HG03175 (cell line): Measurements from ENCODE around the gene PRIM2.
"Not testable (repeated sequence)": the region's sequence is repeated elsewhere in the genome, so short reads cannot be mapped to it uniquely, and the experiment has no call there.

Experiments used
- ATAC-seq: cut with Tn5 transposase; IDR thresholded peaks from one replicate; pipeline ENCODE4 v1.9.1; 2021; ENCODE audit warnings: mild to moderate bottlenecking, moderate library complexity; ENCODE audit not compliant: unreplicated experiment

Gene PRIM2

DNA sequence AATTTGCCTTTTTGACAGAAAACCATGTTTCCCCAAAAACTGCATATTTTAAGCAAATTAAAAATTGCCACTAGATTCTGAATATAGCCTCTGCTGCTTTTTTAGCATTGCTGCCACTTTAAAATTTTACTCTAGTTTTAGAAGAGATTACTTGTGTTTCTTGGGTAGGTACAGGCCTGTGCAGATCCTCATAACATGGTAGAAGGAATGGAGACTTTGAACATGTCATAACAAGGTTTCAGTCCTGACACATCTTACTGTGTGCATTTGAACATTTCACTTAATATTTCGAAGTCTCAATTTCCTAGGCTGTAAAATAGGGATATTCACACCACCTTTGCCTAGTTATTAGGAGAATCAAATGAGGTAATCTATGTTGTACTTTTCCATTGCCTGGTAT is 259.6 kb downstream of the PRIM2 start:
- not testable (repeated sequence) for ATAC-seq

GRCh38 chr6:57579489-57579888 is 262.1 kb downstream of the PRIM2 start:
- ATAC-seq = peak; percentile 60

DNA sequence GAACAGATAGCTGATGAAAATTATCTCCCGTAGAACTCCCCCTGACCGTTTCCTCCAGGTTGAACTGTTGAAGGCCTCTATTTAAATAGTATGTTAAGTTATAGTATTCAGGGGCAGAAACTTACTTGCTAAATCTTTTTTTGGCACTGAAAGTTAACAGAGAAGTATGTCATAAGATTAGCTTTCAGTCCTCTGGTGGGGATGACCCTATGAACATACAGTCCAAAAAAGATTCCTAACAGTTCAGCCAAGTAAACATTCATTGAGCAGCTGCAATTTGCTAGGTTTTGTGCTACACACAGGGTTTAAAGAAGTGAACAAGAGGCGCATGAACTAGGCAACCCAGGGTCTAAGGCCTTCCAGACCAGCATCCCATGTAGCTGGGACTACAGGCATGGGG is 264.2 kb downstream of the PRIM2 start:
- ATAC-seq = not testable (repeated sequence)

- ATAC-seq = not testable (repeated sequence)
Measured at GRCh38 chr6:57601105-57601504, 283.7 kb downstream of the PRIM2 start.

- not testable (repeated sequence) for ATAC-seq
Measured at GRCh38 chr6:57605303-57605702, 287.9 kb downstream of the PRIM2 start.

DNA sequence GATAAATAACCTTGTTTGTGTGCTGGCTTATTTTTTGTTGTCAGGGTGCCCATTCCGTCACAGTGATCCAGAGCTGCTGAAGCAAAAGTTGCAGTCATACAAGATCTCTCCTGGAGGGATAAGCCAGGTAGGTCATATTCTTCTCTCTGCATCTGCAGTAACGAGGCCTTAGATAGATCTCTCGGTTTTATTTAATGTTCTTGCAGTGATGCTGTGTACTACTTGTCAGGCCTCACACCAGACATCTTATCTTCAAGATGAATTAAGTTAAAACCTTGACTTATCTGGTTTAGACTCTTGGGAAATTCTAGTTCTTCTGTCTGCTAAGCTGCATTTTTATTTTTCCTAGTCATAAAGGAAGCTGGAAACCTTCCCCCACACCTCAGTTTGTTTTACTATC is 288.9 kb downstream of the PRIM2 start:
- not testable (repeated sequence) for ATAC-seq

DNA sequence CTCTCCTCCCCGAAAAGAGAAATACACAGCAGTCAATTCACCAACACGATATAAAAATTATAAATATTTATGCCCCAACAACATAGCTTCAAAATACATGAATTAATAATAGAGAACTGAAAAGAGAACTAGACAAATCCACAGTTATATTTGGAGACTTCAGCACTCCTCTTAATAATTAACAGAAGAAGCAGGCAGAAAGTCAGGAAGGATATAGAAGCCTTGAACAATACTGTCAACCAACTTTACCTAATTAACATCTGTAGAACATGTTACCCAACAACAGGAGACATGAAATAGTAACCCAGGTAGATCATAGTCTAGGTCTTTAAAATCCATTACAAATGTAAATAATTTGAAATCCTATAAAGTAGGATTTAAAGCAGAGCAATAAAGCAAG is 293.2 kb downstream of the PRIM2 start:
- not testable (repeated sequence) for ATAC-seq

DNA sequence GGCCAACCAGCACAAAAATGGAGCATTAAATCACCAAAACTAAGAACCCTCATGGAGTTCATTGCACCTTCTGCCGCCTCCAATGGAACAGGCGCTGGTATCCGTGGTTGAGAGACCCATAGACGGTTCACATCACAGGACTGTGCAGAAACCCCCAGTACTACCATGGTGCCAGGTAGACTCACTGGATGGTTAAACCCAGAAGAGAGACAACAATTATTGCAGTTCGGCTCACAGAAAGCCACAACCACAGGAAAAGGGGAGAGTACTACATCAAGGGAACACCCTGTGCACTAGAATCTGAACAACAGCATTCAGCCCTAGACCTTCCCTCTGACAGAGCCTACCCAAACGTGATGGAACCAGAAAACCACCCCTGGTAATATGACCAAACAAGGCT is 301.5 kb downstream of the PRIM2 start:
- not testable (repeated sequence) for ATAC-seq

DNA sequence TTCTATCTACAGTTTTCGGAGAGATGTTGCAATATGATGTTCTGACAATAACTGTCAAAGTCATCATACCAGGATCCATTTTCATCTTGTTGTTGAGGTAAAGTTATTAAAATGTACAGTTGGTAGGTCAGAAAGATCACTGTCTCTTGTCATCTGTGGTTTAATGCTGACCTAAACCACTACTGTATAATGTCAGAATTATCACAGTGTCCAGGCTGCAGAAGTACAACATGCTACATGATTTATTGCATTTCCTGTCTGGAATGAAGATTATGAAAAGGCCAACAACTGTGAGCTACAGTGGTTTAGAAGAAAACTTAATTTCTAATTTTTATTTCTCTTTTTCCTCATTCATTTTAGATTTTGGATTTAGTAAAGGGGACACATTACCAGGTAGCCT is 314.3 kb downstream of the PRIM2 start:
- not testable (repeated sequence) for ATAC-seq

DNA sequence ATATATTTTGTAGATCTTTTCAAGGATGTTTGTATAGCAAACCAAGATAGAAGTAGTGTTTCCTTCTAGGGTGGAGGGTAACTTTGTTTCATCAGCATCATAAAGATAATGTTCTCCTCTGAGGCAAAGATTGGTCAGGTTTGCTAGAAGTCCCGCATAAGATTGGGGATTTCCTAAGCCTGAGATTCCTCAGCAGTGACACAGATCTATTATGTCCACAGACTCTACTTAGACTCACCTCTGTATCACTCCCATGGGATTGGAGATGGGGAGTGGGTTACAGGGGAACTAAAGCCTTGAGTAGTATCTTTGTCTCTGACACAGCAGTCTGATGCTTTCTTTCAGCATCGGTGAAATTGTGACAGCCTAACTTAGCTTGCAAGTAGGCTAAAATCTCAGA is 341.1 kb downstream of the PRIM2 start:
- ATAC-seq = not testable (repeated sequence)

DNA sequence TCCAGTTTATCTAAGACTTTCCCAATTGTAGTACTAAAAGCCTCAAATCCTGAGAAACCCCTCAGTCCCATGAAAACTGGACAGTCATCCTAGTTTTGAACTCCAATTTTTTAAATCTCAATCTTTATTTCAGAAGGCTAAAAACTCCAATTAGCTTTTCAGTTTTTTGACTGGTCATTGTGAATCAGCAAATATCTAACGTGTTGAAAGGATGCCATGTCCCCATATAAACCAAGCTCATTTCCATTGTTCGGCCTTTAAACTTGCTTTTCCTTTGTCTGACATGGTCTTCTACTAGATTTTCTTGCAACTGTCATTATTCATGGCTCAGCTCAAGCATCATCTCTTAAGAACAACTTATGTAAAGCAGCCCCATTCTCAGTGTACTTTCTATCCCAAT is 342.4 kb downstream of the PRIM2 start:
- ATAC-seq = not testable (repeated sequence)

- ATAC-seq = peak; percentile 80
Measured at GRCh38 chr6:57660940-57661339, 343.5 kb downstream of the PRIM2 start.

GRCh38 chr6:57668108-57668507 is 350.7 kb downstream of the PRIM2 start:
- not testable (repeated sequence) for ATAC-seq

- not testable (repeated sequence) for ATAC-seq
Measured at GRCh38 chr6:57671237-57671636, 353.8 kb downstream of the PRIM2 start.

DNA sequence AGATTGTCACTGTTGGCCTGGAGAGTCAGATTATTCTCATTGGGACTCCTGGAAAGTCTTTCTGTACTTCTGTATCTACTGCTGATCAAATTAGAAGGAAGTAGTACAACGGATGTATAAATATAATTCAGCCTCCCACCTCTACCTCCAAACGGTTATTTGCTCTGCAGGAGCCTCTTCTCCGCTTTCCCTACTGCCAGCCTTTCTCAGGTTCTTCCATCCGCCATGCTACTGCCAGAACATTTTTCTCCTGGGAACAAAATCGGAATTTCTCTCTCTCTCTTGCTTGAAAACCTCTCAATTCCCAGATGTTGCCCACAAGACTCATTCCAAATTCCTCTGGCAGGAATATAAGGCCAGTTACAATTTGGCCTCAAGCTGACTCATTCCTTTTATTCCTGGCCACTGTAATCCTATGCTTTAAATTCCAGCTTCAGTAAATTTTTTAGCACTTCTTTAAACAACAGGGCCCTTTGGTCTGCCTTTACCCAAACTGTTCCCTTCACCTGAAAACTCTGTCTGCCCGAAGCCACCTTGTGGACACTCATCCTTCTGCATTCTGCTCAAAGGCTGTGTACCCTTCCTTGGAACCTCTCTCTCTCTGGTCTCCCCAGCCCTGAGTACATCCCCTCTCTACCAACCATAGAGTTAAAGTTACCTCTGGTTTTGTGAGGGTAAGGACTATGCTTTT is 354.7 kb downstream of the PRIM2 start:
- ATAC-seq = not testable (repeated sequence)

- not testable (repeated sequence) for ATAC-seq
Measured at GRCh38 chr6:57673281-57673680, 355.9 kb downstream of the PRIM2 start.

DNA sequence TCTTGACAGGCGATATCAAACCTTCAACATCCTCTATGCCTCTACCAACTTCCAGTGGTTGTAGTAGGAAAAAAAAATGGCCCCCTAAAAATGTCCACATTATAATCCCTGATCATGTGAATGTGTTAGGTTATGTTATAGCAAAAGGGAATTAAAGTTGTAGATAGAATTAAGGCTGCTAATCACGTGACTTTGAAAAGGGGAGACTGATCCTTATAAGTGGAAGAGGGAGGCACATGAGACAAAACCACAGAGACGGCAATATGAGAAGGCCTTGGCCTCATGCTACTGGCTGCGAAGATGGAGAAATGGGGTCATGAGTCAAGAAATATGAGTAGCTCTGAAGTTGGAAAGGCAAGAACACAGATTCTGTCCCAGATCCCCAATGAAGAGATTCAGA is 358.0 kb downstream of the PRIM2 start:
- not testable (repeated sequence) for ATAC-seq

DNA sequence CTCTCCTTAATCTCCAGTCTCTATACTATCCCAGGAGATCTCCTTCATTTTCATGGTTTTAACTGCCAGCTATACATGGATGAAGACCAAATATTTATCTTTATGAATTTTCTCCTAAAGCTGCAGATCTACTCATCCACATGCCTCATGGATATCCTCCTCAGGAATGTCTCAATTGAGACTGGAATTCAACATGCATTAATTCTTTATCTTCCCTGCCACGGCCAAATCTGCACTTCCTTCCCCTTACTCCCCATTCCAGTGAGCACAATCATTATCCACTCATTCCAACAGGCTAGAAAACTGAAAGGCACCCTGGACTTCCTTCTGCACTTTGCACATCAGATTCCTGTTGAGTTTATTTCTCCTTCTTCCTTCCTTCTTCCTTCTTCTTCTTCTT is 379.0 kb downstream of the PRIM2 start:
- not testable (repeated sequence) for ATAC-seq
